SKM-1 (cell line): ENCODE measurements around the gene STXBP6.
"Not testable (repeated sequence)": the region's sequence is repeated elsewhere in the genome, so short reads cannot be mapped to it uniquely, and the experiment has no call there.

Experiments
- DNase-seq: peaks from one replicate; lab custom pipeline; 2025; ENCODE audit not compliant: unreplicated experiment; lab: John Stamatoyannopoulos, UW

Gene STXBP6

GRCh38 chr14:24958271-24958670, 91.7 kb downstream of the STXBP6 start:
- DNase-seq, result no peak

- DNase-seq, result no peak
Observed at GRCh38 chr14:24957814-24958213, 92.1 kb downstream of the STXBP6 start.

DNA sequence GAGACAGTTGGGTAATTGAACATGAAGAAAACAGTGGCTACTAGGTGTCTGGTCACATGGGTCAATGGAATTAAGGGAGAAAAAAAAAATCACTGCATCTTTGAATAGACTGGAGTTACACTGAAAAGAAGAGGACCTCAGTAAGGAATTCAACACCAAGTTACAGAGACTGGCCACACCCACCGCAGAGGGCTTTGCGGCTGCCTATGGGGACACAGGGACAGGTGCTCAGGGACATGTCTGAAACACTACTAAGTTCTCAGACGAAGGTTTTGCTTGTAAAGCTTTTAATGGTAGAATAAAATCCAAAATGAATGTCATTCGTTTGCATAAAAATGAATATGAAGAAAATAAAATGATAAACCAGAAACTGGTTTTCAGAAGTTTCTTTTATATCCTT, 93.8 kb downstream of the STXBP6 start:
- DNase-seq, result no peak

GRCh38 chr14:24954700-24955037, 95.3 kb downstream of the STXBP6 start:
- no peak for DNase-seq

GRCh38 chr14:24954037-24954699, 95.8 kb downstream of the STXBP6 start:
- no peak for DNase-seq

- DNase-seq, result no peak
Observed at GRCh38 chr14:24952851-24953666, 96.9 kb downstream of the STXBP6 start.

DNA sequence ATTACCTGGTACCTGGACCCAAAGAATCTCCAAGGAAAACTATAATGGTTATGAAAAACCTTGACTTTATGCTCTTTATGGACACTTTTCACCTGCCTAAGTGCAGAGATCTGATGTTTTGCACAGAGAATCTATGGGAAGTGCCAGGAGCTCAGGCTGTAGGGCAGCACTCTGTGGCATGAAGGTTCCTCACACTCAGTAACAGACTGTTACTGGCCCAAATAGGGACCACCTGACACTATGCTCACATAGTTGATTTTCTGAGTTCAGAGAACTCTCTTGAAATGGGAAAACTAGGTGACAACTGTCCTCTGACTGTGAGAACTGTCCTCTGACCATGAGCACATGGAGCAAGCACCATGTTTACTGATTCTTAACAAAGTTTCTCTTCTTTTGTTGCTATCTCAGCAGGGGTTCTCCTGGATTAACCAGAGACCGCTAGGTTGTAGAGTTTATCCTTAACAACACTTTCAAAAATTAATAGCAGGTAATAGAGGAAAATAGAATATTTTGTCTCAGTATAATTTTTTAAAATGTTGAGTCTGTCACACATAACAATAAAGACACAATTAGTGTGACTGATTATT, 101.6 kb downstream of the STXBP6 start:
- no peak for DNase-seq

DNA sequence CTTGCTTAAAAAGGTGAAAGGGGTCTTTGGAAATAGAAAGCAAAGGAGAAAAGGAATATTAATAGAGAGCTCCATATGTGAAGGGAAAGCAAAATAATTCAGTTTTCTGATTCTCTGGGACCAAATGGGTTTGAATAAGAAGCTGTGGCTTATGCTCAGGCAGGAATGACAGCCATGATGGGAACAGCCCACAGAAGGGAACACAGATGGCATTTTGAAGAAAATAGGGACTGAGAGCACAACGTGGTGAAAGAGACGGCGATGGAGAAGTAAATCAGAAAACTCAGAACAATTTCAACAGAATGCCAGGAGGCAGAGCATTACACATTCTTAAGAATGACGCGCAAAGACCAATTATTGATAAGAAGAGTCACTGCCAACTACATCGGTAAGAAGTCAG, 102.8 kb downstream of the STXBP6 start:
- DNase-seq, result no peak

DNA sequence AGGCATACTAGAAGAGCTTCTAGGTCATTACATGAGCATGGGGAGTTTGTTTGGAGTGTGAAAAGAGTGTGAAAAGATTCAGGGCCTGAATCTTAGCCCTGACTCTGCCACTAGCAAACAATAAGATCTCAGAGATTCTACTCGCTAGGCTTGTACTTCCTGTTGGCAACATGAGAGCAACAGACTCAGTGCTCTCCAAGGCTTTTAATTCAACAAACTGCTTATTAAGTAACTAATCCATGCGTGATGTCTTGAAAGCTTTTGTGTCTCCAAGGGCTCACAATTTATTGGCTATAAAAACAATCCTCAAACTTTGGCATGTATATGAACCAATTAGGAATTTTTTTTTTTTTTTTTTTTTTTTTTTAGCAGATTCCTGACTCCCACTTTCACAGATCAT, 105.1 kb downstream of the STXBP6 start:
- DNase-seq, result no peak

GRCh38 chr14:24943024-24943423, 106.9 kb downstream of the STXBP6 start:
- no peak for DNase-seq

GRCh38 chr14:24941719-24942118, 108.2 kb downstream of the STXBP6 start:
- no peak for DNase-seq

DNA sequence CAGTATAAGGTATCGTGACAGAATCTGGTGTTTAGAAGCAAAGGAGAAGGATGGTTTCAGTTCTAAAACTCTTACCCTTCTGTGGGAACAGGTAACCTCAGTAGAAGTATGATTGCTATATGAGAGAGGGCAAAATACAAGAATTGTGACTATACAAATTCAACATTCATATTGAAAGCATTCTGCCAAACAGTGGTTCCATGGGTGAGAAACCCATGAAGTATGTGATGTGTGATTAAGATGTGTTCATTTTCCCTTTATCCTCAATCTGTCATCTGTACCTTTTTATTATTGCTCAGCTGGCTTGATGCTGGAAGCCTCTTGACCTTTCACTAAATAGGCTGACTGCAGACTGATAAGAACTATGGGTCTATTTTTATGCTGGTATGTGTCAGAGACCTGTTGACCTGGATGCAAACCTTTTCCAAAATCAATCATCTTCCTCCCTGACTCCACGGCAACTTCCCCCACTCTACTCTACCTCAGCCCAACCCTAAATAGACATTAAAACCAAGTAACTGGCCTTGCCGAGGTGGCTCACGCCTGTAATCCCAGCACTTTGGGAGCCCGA, 109.6 kb downstream of the STXBP6 start:
- no peak for DNase-seq

- DNase-seq, result no peak
Observed at GRCh38 chr14:24938593-24938992, 111.4 kb downstream of the STXBP6 start.

- no peak for DNase-seq
Observed at GRCh38 chr14:24937300-24937699, 112.6 kb downstream of the STXBP6 start.

DNA sequence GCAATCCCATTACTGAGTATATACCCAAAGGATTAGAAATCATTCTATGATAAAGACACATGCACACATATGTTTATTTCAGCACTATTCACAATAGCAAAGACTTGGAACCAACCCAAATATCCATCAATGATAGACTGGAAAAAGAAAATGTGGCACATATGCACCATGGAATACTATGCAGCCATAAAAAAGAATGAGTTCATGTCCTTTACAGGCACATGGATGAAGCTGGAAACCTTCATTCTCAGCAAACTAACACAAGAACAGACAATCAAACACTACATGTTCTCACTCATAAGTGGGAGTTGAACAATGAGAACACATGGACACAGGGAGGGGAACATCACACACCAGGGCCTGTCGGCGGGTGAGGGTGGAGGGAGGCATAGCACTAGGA, 113.2 kb downstream of the STXBP6 start:
- not testable (repeated sequence) for DNase-seq

DNA sequence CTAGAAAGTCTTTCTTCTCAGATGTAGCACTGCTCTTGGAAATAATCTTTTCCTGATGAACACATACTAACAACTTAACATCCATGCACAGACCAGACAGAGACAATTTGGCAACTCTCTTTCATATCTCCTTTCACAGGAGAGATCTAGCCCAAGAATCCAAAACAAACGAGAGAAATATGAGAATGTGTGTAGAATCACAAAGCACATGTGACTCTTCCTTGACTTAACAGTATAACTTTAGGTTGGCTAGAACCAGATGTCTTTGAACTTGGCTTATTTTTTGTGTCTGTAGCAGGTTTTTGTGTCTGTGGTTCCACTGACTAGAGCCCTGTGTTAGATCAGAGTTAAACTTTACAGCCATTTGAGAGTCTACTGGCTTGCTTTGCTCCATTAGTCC, 114.2 kb downstream of the STXBP6 start:
- no peak for DNase-seq

DNA sequence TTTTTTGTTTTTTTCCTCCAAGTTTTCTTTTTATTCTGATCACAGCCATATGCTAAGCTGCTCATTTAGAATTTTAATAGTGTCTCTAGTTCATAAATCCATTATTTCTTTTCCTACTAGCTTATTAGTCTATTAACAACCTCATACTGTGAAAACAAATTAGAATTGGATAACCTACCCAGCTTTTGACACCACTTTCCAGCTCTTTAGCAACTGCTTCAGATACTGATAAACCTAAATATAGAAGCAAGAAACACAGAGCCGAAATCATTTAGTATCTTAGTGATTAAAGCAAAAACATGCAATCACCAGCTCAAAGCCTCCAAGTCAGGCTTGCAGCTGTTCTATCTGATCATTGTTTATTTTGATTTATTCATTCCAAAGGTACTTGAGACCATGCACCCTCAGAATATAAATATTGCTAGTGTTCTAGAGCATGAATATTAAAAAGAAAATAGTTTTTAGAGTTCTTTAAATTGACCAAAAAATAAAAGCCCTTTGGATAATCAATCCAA, 121.5 kb downstream of the STXBP6 start:
- DNase-seq, result no peak

DNA sequence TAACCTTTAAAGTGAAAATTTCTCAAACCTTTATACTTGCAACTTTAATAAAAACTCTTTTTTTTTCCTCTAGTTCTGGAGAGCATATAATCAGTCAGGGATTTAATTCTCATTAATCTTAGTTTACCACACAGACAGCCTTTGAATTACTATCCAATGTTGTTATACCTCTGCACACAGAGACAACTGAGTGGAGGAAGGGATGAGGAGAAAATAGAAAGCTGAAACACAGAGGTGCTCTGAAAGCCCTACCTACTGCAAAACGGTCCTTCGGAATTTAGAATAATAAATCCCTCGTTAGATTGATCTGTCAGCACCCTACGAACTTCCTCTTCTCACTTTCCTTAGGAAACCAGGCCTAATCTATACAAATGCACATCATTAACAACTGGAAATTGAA, 122.1 kb downstream of the STXBP6 start:
- DNase-seq, result no peak

GRCh38 chr14:24925771-24926374, 124.1 kb downstream of the STXBP6 start:
- no peak for DNase-seq

GRCh38 chr14:24924544-24924943, 125.4 kb downstream of the STXBP6 start:
- no peak for DNase-seq

DNA sequence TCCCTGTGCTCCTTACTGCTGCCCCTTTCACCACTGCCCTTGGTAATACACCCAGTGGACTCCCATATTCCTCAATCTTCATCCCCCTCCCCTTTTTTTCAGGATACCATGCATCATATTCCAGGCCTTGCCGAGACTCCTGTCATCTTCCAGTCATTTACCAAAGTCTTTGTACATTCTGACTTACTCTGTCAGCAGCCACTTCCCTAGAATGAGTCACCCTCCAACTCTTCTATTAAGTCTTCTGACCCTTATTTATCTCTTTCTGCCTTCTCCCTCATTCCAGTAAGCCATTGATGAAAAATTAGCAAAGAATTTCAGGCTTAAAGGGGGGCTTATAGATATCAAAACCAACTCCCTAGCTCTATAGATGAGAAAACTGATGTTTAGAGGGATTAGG, 128.0 kb downstream of the STXBP6 start:
- DNase-seq, result no peak
